Right atrium auricular region (tissue), 2 donors: Measurements from ENCODE around the gene USH2A. TPM values are rescaled to one million over a fixed set of nuclear protein-coding genes. Genes with fewer than 3 reads are reported as not detected.

ENCODE experiments used
- DNase-seq: peaks from one replicate; pipeline ENCODE4 v3.0.0-alpha.2; 2019; ENCODE audit warnings: low spot score
- H3K27ac ChIP-seq, 2 donors: fragments of 200-600 bp; sonication (generic); 1 replicate in 1 of 2; 2 replicates in 1 of 2; pipeline ENCODE4 v1.5.1; 2016 to 2019
- H3K27me3 ChIP-seq, 2 donors: fragments of 200-600 bp; sonication (generic); one replicate each; pipeline versions ENCODE4 v1.5.1 to v1.6.0; 2017 to 2019
- H3K36me3 ChIP-seq: fragments of 200-600 bp; sonication (generic); one replicate; pipeline ENCODE4 v1.5.1; 2016
- H3K4me1 ChIP-seq, 2 donors: fragments of 200-600 bp; sonication (generic); one replicate each; pipeline versions ENCODE4 v1.5.1 to v1.6.0; 2017 to 2019
- H3K4me3 ChIP-seq, 2 donors: fragments of 200-600 bp; sonication (generic); 1 replicate in 1 of 2; 2 replicates in 1 of 2; pipeline ENCODE4 v1.5.1; 2017 to 2019; ENCODE audit warnings: mild to moderate bottlenecking in 1 of 2, moderate library complexity in 1 of 2
- H3K9me3 ChIP-seq, 2 donors: fragments of 200-600 bp; sonication (generic); one replicate each; pipeline ENCODE4 v1.5.1; 2019
- CTCF ChIP-seq, 2 donors: fragments of 200-600 bp; sonication (generic); IDR thresholded peaks; one replicate each; pipeline ENCODE4 v1.5.1; 2019; ENCODE audit warnings: antibody characterized with exemption in 2 of 2
- total RNA-seq, 2 donors: library from RNA; depleted of rRNA; stranded (reverse); fragments of >200 nt; gene quantifications; one replicate each; pipeline ENCODE4 v1.1.0, GENCODE V29; 2016

The USH2A gene
- total RNA-seq, 2 donors from 2014 or later: 2.4 to 5.6 TPM

GRCh38 chr1:216176970-216177369 lies 246.3 kb downstream of the USH2A start:
- Histone ChIP-seq H3K9me3 (no peaks in the 10 kb centered on the region), H3K4me1 (no peaks in the 10 kb centered on the region), H3K4me3 (no peak overlapping the region), H3K27me3 (no peaks in the 10 kb centered on the region), H3K27ac (no peak overlapping the region), H3K36me3 (no peaks in the 10 kb centered on the region)
- no peak for DNase-seq
- no peak for TF ChIP-seq CTCF (IDR thresholded peaks at IDR 0.05)

GRCh38 chr1:216175714-216176113 lies 247.5 kb downstream of the USH2A start:
- Histone ChIP-seq H3K36me3 (no peaks in the 10 kb centered on the region), H3K27ac (no peak overlapping the region), H3K4me1 (no peaks in the 10 kb centered on the region), H3K4me3 (no peak overlapping the region), H3K9me3 (no peaks in the 10 kb centered on the region), H3K27me3 (no peaks in the 10 kb centered on the region)
- TF ChIP-seq CTCF (IDR thresholded peaks at IDR 0.05): no peak
- no peak for DNase-seq

DNA sequence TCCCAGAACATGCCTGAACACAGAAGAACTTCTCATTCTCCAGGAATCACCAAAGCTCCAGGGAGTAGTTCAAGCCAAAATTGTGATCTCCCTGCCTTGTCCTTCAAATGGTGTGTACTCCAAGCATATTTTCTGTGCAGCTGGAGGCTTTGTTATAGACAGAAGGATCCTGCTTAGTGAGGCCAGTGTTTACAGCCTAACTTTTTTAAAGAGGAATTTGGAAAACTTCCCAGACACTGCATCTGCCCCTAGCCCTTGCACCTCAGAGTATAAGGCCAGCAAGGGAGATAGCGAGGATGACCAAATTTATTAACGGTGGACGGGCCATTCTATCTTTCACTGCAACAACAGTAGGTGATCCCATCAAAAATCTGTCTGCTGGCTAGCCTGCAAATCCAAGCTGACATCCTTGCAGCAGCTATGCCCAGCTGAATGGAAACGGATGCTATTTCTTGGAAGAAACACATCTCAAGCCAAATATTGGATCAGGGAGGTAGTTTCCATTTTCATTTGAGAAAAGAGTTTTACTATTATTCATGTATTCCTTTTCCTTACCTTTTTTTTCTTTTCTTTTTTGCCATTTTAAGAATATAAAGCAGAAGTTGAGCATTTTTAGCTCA lies 249.8 kb downstream of the USH2A start:
- no peak for DNase-seq

GRCh38 chr1:216169351-216169750 lies 253.9 kb downstream of the USH2A start:
- DNase-seq: no peak
- Histone ChIP-seq H3K27ac (no peak overlapping the region), H3K9me3 (no peaks in the 10 kb centered on the region), H3K4me3 (no peak overlapping the region), H3K36me3 (no peaks in the 10 kb centered on the region), H3K27me3 (no peaks in the 10 kb centered on the region), H3K4me1 (no peaks in the 10 kb centered on the region)
- no peak for TF ChIP-seq CTCF (IDR thresholded peaks at IDR 0.05)

More for the DNA sequence above, 249.8 kb downstream of the USH2A start:
- Histone ChIP-seq H3K27ac (no peak overlapping the region), H3K4me1 (no peaks in the 10 kb centered on the region), H3K27me3 (no peaks in the 10 kb centered on the region), H3K9me3 (no peaks in the 10 kb centered on the region), H3K36me3 (no peaks in the 10 kb centered on the region), H3K4me3 (no peak overlapping the region)
- TF ChIP-seq CTCF (IDR thresholded peaks at IDR 0.05): no peak

GRCh38 chr1:216168546-216168945 lies 254.7 kb downstream of the USH2A start:
- DNase-seq: no peak
- H3K4me1 ChIP-seq: no peaks in the 10 kb centered on the region
- no peak for TF ChIP-seq CTCF (IDR thresholded peaks at IDR 0.05)
- no peaks in the 10 kb centered on the region for H3K27me3 ChIP-seq
- H3K4me3 ChIP-seq: no peak overlapping the region
- no peak overlapping the region for H3K27ac ChIP-seq
- H3K9me3 ChIP-seq: no peaks in the 10 kb centered on the region
- H3K36me3 ChIP-seq: no peaks in the 10 kb centered on the region

- no peak for TF ChIP-seq CTCF (IDR thresholded peaks at IDR 0.05)
- no peaks in the 10 kb centered on the region for H3K27me3 ChIP-seq
- H3K9me3 ChIP-seq: no peaks in the 10 kb centered on the region
These were observed 269.2 kb downstream of the USH2A start for GRCh38 chr1:216154063-216154462.

More at GRCh38 chr1:216154063-216154462, 269.2 kb downstream of the USH2A start:
- Histone ChIP-seq H3K4me3 (no peak overlapping the region), H3K27ac (no peak overlapping the region), H3K4me1 (no peaks in the 10 kb centered on the region), H3K36me3 (no peaks in the 10 kb centered on the region)
- no peak for DNase-seq
